ENCODE results near the gene MANF. TPM values are rescaled to one million over a fixed set of nuclear protein-coding genes. Genes with fewer than 3 reads are reported as not detected.

The MANF gene
- total and polyA plus RNA-seq, 2 of the 4 experiments (the other 2 are of a cell fraction): 65.4 to 122 TPM

GRCh38 chr3:51361746-51362145 lies 23.3 kb upstream of the MANF start:
- Histone ChIP-seq H2BK120ac (ENCODE audit: low read depth, low read length) (no peak overlapping the region), H3K4ac (ENCODE audit: low read depth, low read length) (no peak overlapping the region), H4K5ac (ENCODE audit: low read depth, low read length) (no peak overlapping the region), H3K27ac (ENCODE audit: insufficient read depth, low read length) (no peak overlapping the region), H3K4me1 (ENCODE audit: control insufficient read depth, insufficient read depth, low read length) (no peaks in the 10 kb centered on the region), H3K9me1 (ENCODE audit: insufficient read depth, low read length) (no peaks in the 10 kb centered on the region), H2AK9ac (replicated peaks; ENCODE audit: low read depth, low read length, poor library complexity) (no peak overlapping the region), H3K56ac (ENCODE audit: extremely low read depth, insufficient read depth, low read length) (no peak overlapping the region), H4K20me1 (ENCODE audit: insufficient read depth, low read length) (no peaks in the 10 kb centered on the region), H3K36me3 (ENCODE audit: control insufficient read depth, insufficient read depth, low read length) (no peaks in the 10 kb centered on the region), H2AK5ac (ENCODE audit: low read depth, low read length) (no peak overlapping the region), H3K14ac (replicated peaks; ENCODE audit: low read depth, low read length) (no peak overlapping the region), H3K9ac (ENCODE audit: low read depth, low read length) (no peak overlapping the region), H4K8ac (ENCODE audit: low read depth in 2 of 2, low read length in 2 of 2) (no peak overlapping the region), H2BK20ac (ENCODE audit: low read depth, low read length) (no peak overlapping the region), H3K4me2 (ENCODE audit: low read depth, low read length) (no peak overlapping the region), H3K79me1 (ENCODE audit: low read depth in 1 of 2, low read length in 2 of 2) (no peaks in the 10 kb centered on the region), H2BK15ac (ENCODE audit: low read depth, low read length) (no peak overlapping the region), H2AFZ (replicated peaks; ENCODE audit: low read length, poor library complexity) (peak overlapping the region; percentile 21), H3K18ac (ENCODE audit: low read depth, low read length) (no peak overlapping the region), H2BK5ac (ENCODE audit: low read depth, low read length, poor library complexity, severe bottlenecking) (no peak overlapping the region), H3K23ac (ENCODE audit: low read depth, low read length) (no peak overlapping the region), H3K4me3 (ENCODE audit: insufficient read depth, low read depth, low read length) (no peak overlapping the region), H4K91ac (ENCODE audit: insufficient read depth, low read depth, low read length) (no peak overlapping the region), H3K9me3 (ENCODE audit: control insufficient read depth, insufficient read depth, low read length) (no peaks in the 10 kb centered on the region), H3K27me3 (ENCODE audit: control insufficient read depth, insufficient read depth, low read length) (peaks cover 14% of the 10 kb centered on the region)
- CTCF ChIA-PET: interaction anchor here (0.9 kb wide), 1 partner anchor 51 kb away, joined by 3 read pairs; no protein-coding TSS in a partner anchor
- POLR2A ChIA-PET (ENCODE audit: unreplicated experiment): interaction anchor here (0.6 kb wide), 1 partner anchor 32 kb away, joined by 3 read pairs; no protein-coding TSS in a partner anchor
- in situ Hi-C loops (cut with MboI; ENCODE audit: low sequenced_read_pairs) (no loop called here), intact Hi-C loops (cut with micrococcal nuclease) (no loop called here), dilution Hi-C loops (cut with HindIII; ENCODE audit: low sequenced_read_pairs, unreplicated experiment) (loop anchor here (25.0 kb wide), 1 partner anchor 249 kb away; no protein-coding TSS in a partner anchor)
- BruUV-seq (replicated peaks): no TSS peak
- TF ChIP-seq MXI1 (IDR thresholded peaks at IDR 0.05; ENCODE audit: borderline replicate concordance, low read depth, low read length) (no peak), MAFK (IDR thresholded peaks at IDR 0.05; ENCODE audit: low read depth, low read length) (no peak), BHLHE40 (IDR thresholded peaks at IDR 0.05; ENCODE audit: low read depth, low read length) (no peak)
- 59% methylated on average over 3 of the region's 6 CpGs; no CpG with 5 or more reads in 1 of the 2 experiments for WGBS, 2 experiments (ENCODE audit: extremely low coverage in 2 of 2, insufficient read length in 1 of 2)
- ATAC-seq (ENCODE audit: low read depth) (no peak), DNase-seq (no peak)

Measured in IMR-90 (cell line).